ENCODE results near the gene ZSWIM5. TPM values are rescaled to one million over a fixed set of nuclear protein-coding genes. Genes with fewer than 3 reads are reported as not detected.

The ZSWIM5 gene
- total and polyA plus RNA-seq, 9 of the 15 experiments (the other 6 are each of a cell fraction or from before 2014, with no cell fraction given): under 0.01 to 0.07 (median 0.03) TPM; not detected in 3

- WGBS (ENCODE audit: insufficient coverage, low coverage, missing lambda C conversion rate): 6% methylated on average over 2 of the region's 2 CpGs
Observed at GRCh38 chr1:45095450-45095849, 111.0 kb downstream of the ZSWIM5 start.

More at GRCh38 chr1:45095450-45095849, 111.0 kb downstream of the ZSWIM5 start:
- Histone ChIP-seq H3K9me3 (replicated peaks; ENCODE audit: control insufficient read depth, insufficient read depth, low read depth, low read length) (no peaks in the 10 kb centered on the region), H3K36me3 (ENCODE audit: control insufficient read depth, insufficient read depth, low read length) (no peaks in the 10 kb centered on the region), H3K79me2 (ENCODE audit: control insufficient read depth, insufficient read depth, low read length) (no peaks in the 10 kb centered on the region), H3K4me1 (replicated peaks in 1 of 2; ENCODE audit: control insufficient read depth in 2 of 2, insufficient read depth in 2 of 2, low read length in 2 of 2) (no peaks in the 10 kb centered on the region), H3K4me3 (no peak overlapping the region), H3K9ac (ENCODE audit: insufficient read depth in 1 of 2, low read depth in 2 of 2, low read length in 2 of 2) (no peak overlapping the region), H3K27me3 (ENCODE audit: control insufficient read depth in 2 of 2, insufficient read depth in 2 of 2, low read length in 2 of 2) (peaks cover 6 to 11% of the 10 kb centered on the region in 2 experiments; a peak in 1 of 5 replicates), H3K27ac (ENCODE audit: extremely low read depth, low read depth, low read length) (no peak overlapping the region), H4K20me1 (replicated peaks; ENCODE audit: control insufficient read depth, insufficient read depth, low read length) (no peaks in the 10 kb centered on the region), H2AFZ (ENCODE audit: low read depth, low read length) (no peak overlapping the region), H3K9me1 (ENCODE audit: control insufficient read depth, insufficient read depth, low read length) (no peaks in the 10 kb centered on the region), H3K4me2 (ENCODE audit: insufficient read depth, low read length) (no peak overlapping the region)
- intact Hi-C loops (cut with micrococcal nuclease) (no loop called here), in situ Hi-C loops (cut with MboI) (no loop called here)
- FAIRE-seq (no peak), DNase-seq (ENCODE audit: extremely low read depth in 1 of 4, low spot score in 3 of 4) (no peak), ATAC-seq (no peak)
- CTCF ChIA-PET (ENCODE audit: low intra/inter-chr PET ratio): no interaction called here
- BruUV-seq (replicated peaks): no TSS peak
- POLR2A ChIA-PET: interaction anchor here (0.6 kb wide), 1 partner anchor 77 kb away, joined by 3 read pairs; no protein-coding TSS in a partner anchor
- TF ChIP-seq CEBPG (CRISPR knock-in tag; IDR thresholded peaks at IDR 0.05) (no peak), CEBPG (tag; conservative IDR thresholded peaks at IDR 0.05 in 1 of 2, IDR thresholded peaks at IDR 0.05 in 1 of 2) (peak; percentile 61 to 71), HDAC1 (IDR thresholded peaks at IDR 0.05) (no peak), ZNF133 (CRISPR knock-in tag; IDR thresholded peaks at IDR 0.05) (no peak), HMBOX1 (IDR thresholded peaks at IDR 0.05) (no peak), RAD51 (IDR thresholded peaks at IDR 0.05; ENCODE audit: borderline replicate concordance, low read depth) (no peak), ELF1 (tag; IDR thresholded peaks at IDR 0.05) (no peak), EHMT2 (IDR thresholded peaks at IDR 0.05) (no peak), C11orf30 (IDR thresholded peaks at IDR 0.05; ENCODE audit: low read depth) (no peak), BDP1 (IDR thresholded peaks at IDR 0.05; ENCODE audit: insufficient read depth, insufficient read length) (no peak), CCAR2 (IDR thresholded peaks at IDR 0.05; ENCODE audit: low read depth, low read length) (no peak), ATF3 (IDR thresholded peaks at IDR 0.05) (0 out of 2 replicates have a peak, but pooled peaks have one; percentile 20), ATF3 (CRISPR knock-in tag; conservative IDR thresholded peaks at IDR 0.05) (no peak), ZFP30 (CRISPR knock-in tag; IDR thresholded peaks at IDR 0.05; ENCODE audit: borderline replicate concordance) (no peak), CBFB (CRISPR knock-in tag; IDR thresholded peaks at IDR 0.05) (no peak), ZNF431 (CRISPR knock-in tag; IDR thresholded peaks at IDR 0.05) (no peak), CEBPB (tag; IDR thresholded peaks at IDR 0.05) (peak; percentile 70), AFF4 (CRISPR knock-in tag; IDR thresholded peaks at IDR 0.05) (no peak), NCOR1 (IDR thresholded peaks at IDR 0.05) (no peak), RFX7 (CRISPR knock-in tag; IDR thresholded peaks at IDR 0.05) (no peak)
